B cell (primary cell): ENCODE measurements around the gene DOK5. TPM values are rescaled to one million over a fixed set of nuclear protein-coding genes. Genes with fewer than 3 reads are reported as not detected.

Experiments
- ATAC-seq: fragments of 200-7000 bp; cut with Tn5 transposase; one replicate; pipeline ENCODE4 v1.10.0; 2021; ENCODE audit warnings: low read depth, mild to moderate bottlenecking, moderate number of reproducible peaks, moderate library complexity
- CTCF ChIA-PET: fragments of 350-600 bp; sonication (Branson Sonifier 250); formaldehyde crosslinking; loops from one replicate; lab custom pipeline; 2021; ENCODE audit warnings: antibody characterized with exemption, inconsistent platforms; lab: Charles Lee
- POLR2A ChIA-PET: fragments of 350-600 bp; sonication (Branson Sonifier 250); formaldehyde crosslinking; loops from one replicate; lab custom pipeline; 2021; ENCODE audit warnings: antibody characterized with exemption; lab: Charles Lee
- DNase-seq: peaks from one replicate; pipeline ENCODE4 v3.0.0; 2013
- H2AFZ ChIP-seq: 2 replicates; pipeline ENCODE4 v1.6.1; 2012; ENCODE audit warnings: mild to moderate bottlenecking, low read depth, low read length; ENCODE audit not compliant: insufficient read depth, poor library complexity, severe bottlenecking
- H3K27ac ChIP-seq, 2 donors: 1 replicate in 1 of 2; 2 replicates in 1 of 2; pipeline ENCODE4 v1.5.1; 2012 to 2013; ENCODE audit warnings: low read length in 2 of 2, mild to moderate bottlenecking in 2 of 2, moderate library complexity in 1 of 2
- H3K27me3 ChIP-seq, 4 experiments: fragments of 200-600 bp in 1 of 4; sonication (generic) in 1 of 4; replicated peaks in 1 of 4; 1 replicate in 2 of 4; 2 replicates in 2 of 4; pipeline versions ENCODE4 v1.6.1 to v1.7.0; 2013 to 2016; ENCODE audit warnings: low read length in 3 of 4, mild to moderate bottlenecking in 2 of 4, mixed read lengths in 1 of 4, moderate library complexity in 1 of 4; ENCODE audit not compliant: insufficient read depth in 4 of 4, control insufficient read depth in 3 of 4; ENCODE audit errors: control extremely low read depth in 1 of 4
- H3K36me3 ChIP-seq, 2 experiments: replicated peaks in 1 of 2; 1 replicate in 1 of 2; 2 replicates in 1 of 2; pipeline versions ENCODE4 v1.6.1 to v1.7.1; 2013; ENCODE audit warnings: low read length in 1 of 2; ENCODE audit not compliant: insufficient read depth in 2 of 2, control insufficient read depth in 1 of 2; ENCODE audit errors: control extremely low read depth in 1 of 2, extremely low read depth in 1 of 2
- H3K4me1 ChIP-seq, 2 donors: fragments of 200-600 bp in 1 of 2; sonication (generic) in 1 of 2; 1 replicate in 1 of 2; 2 replicates in 1 of 2; pipeline versions ENCODE4 v1.5.1 to v1.6.1; 2013 to 2017; ENCODE audit warnings: low read length in 2 of 2; ENCODE audit not compliant: control insufficient read depth in 2 of 2, insufficient read depth in 2 of 2
- H3K4me2 ChIP-seq: replicated peaks from 2 replicates; pipeline ENCODE3; 2012; ENCODE audit warnings: mild to moderate bottlenecking, low read depth, low read length; ENCODE audit not compliant: poor library complexity, severe bottlenecking
- H3K4me3 ChIP-seq, 5 experiments: fragments of 200-600 bp in 1 of 5; sonication (generic) in 1 of 5; 1 replicate in 3 of 5; 2 replicates in 2 of 5; pipeline versions ENCODE4 v1.5.1 to v1.7.0; 2011 to 2016; ENCODE audit warnings: low read length in 4 of 5, mild to moderate bottlenecking in 4 of 5, low read depth in 2 of 5, control low read depth in 1 of 5, moderate library complexity in 1 of 5; ENCODE audit not compliant: insufficient read depth in 1 of 5; ENCODE audit errors: control extremely low read depth in 1 of 5, extremely low read depth in 1 of 5
- H3K79me2 ChIP-seq: fragments of 200-600 bp; sonication (generic); one replicate; pipeline ENCODE4 v1.6.0; 2016; ENCODE audit warnings: low read length; ENCODE audit not compliant: control insufficient read depth, insufficient read depth
- H3K9ac ChIP-seq: fragments of 200-600 bp; sonication (generic); 2 replicates; pipeline ENCODE4 v1.6.1; 2017; ENCODE audit warnings: mild to moderate bottlenecking, low read length, moderate library complexity
- H3K9me3 ChIP-seq, 3 donors: one replicate each; pipeline versions ENCODE4 v1.6.1 to v1.7.1; 2013; ENCODE audit warnings: low read length in 2 of 3; ENCODE audit not compliant: control insufficient read depth in 2 of 3, insufficient read depth in 1 of 3; ENCODE audit errors: control extremely low read depth in 1 of 3
- H4K20me1 ChIP-seq: 2 replicates; pipeline ENCODE4 v1.6.0; 2012; ENCODE audit warnings: mild to moderate bottlenecking, low read length; ENCODE audit not compliant: insufficient read depth, control insufficient read depth, poor library complexity, severe bottlenecking
- H3K27ac Mint-ChIP-seq: one replicate; pipeline ENCODE4 v1.8.0; 2021; ENCODE audit warnings: mixed read lengths
- H3K27me3 Mint-ChIP-seq: one replicate; pipeline ENCODE4 v1.8.0; 2021; ENCODE audit warnings: mixed read lengths
- H3K4me1 Mint-ChIP-seq: one replicate; pipeline ENCODE4 v1.8.0; 2021; ENCODE audit warnings: mixed read lengths
- H3K4me3 Mint-ChIP-seq: one replicate; pipeline ENCODE4 v1.8.0; 2021; ENCODE audit warnings: mixed read lengths
- H3K9me3 Mint-ChIP-seq: one replicate; pipeline ENCODE4 v1.8.0; 2022; ENCODE audit warnings: mixed read lengths; ENCODE audit not compliant: insufficient read depth
- EZH2 ChIP-seq: IDR thresholded peaks from 2 replicates; pipeline ENCODE4 v1.6.1; 2012; ENCODE audit warnings: borderline replicate concordance, low read depth, mild to moderate bottlenecking, moderate library complexity, low read length; ENCODE audit not compliant: insufficient read depth, poor library complexity, severe bottlenecking
- WGBS: methylation state at CpG from one replicate; pipeline ENCODE4 v1.1.5; 2013; ENCODE audit warnings: missing lambda C conversion rate; ENCODE audit not compliant: insufficient coverage; 5-methylcytosine and 5-hydroxymethylcytosine counted together
- intact Hi-C: fragments of 100-400 bp; cut with micrococcal nuclease; formaldehyde crosslinking; loops from one replicate; pipeline ENCODE4 v1.10.0; 2022
- polyA plus RNA-seq: library from polyadenylated mRNA; depleted of rRNA; stranded (reverse); fragments of >200 nt; gene quantifications from 2 replicates; pipeline ENCODE4 v1.2.3, GENCODE V29; 2012
- total RNA-seq, 2 donors: library from RNA; stranded (reverse); fragments of 120-200 nt in 1 of 2; gene quantifications; 1 replicate in 1 of 2; 2 replicates in 1 of 2; pipeline versions ENCODE4 v1.2.3 to v1.2.4, GENCODE V29; 2013 to 2022
- TF ChIP-seq, protein P1 (sequence below): fragments of 200-600 bp; IDR thresholded peaks from one replicate; pipeline ENCODE4 v1.8.0; 2022; ENCODE audit warnings: antibody characterized with exemption, mild to moderate bottlenecking

The DOK5 gene
- total and polyA plus RNA-seq, 2 donors (not counting 1 experiment from before 2014, with no cell fraction given): not detected

DNA sequence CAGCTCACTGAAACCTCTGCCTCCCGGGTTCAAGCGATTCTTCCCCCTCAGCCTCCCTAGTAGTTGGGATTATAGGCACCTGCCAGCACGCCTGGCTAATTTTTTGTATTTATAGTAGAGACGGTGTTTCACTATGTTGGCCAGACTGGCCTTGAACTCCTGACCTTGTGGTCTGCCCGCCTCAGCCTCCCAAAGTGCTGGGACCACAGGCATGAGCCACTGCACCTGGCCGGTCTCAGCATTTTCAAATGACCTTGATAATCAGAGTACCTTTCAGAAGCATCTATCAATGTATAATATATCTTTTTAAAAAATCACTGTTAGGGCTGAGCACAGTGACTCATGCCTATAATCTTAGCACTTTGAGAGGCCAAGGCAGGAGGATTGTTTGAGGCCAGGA is 143.0 kb downstream of the DOK5 start:
- Mint-ChIP-seq H3K4me1 (no peaks in the 10 kb centered on the region), H3K27me3 (peaks cover 18% of the 10 kb centered on the region), H3K9me3 (no peaks in the 10 kb centered on the region), H3K4me3 (no peak overlapping the region), H3K27ac (no peak overlapping the region)
- no peak overlapping the region for H3K27ac ChIP-seq
- peaks cover 0 to 4% (median 0%) of the 10 kb centered on the region in 4 experiments for H3K27me3 ChIP-seq
- H3K4me2 ChIP-seq: no peak overlapping the region
- no peak overlapping the region for H2AFZ ChIP-seq
- no peaks in the 10 kb centered on the region for H3K79me2 ChIP-seq
- H3K4me1 ChIP-seq: no peaks in the 10 kb centered on the region
- no peak for TF ChIP-seq EZH2
- TF ChIP-seq, protein P1, sequence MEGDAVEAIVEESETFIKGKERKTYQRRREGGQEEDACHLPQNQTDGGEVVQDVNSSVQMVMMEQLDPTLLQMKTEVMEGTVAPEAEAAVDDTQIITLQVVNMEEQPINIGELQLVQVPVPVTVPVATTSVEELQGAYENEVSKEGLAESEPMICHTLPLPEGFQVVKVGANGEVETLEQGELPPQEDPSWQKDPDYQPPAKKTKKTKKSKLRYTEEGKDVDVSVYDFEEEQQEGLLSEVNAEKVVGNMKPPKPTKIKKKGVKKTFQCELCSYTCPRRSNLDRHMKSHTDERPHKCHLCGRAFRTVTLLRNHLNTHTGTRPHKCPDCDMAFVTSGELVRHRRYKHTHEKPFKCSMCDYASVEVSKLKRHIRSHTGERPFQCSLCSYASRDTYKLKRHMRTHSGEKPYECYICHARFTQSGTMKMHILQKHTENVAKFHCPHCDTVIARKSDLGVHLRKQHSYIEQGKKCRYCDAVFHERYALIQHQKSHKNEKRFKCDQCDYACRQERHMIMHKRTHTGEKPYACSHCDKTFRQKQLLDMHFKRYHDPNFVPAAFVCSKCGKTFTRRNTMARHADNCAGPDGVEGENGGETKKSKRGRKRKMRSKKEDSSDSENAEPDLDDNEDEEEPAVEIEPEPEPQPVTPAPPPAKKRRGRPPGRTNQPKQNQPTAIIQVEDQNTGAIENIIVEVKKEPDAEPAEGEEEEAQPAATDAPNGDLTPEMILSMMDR: no peak
- DNase-seq (no peak), ATAC-seq (no peak)
- POLR2A ChIA-PET: no interaction called here
- CTCF ChIA-PET: no interaction called here
- intact Hi-C loops: no loop called here
- 92% methylated on average over 2 of the region's 6 CpGs for WGBS
- peaks cover 0 to 6% (median 0%) of the 10 kb centered on the region in 3 donors for H3K9me3 ChIP-seq
- H4K20me1 ChIP-seq: no peaks in the 10 kb centered on the region
- no peaks in the 10 kb centered on the region for H3K36me3 ChIP-seq
- H3K9ac ChIP-seq: no peak overlapping the region
- H3K4me3 ChIP-seq: no peak overlapping the region

DNA sequence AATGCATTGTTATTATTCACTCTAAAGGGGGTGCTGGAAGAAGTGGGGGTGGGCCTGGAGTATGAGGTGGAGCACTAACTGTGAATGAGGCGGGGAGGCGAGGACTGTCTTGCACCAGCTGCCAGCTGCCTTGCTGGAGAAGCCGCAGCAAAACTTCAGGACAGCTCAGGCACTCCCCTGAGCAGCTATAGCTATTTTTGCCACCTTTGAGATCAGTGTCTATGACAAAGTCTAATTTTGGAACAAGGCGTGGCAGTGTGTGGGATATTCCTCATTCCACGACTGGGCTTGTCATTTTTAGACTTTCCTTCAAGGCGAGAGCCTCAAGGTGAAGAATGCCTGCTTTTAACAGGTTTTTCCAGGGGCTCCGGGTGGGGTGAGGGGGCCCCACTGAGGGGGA is 143.8 kb downstream of the DOK5 start:
- no peak overlapping the region for H3K4me3 Mint-ChIP-seq
- ATAC-seq (no peak), DNase-seq (no peak)
- Histone ChIP-seq H3K9ac (no peak overlapping the region), H3K79me2 (no peaks in the 10 kb centered on the region), H3K9me3 (peaks cover 0 to 6% (median 0%) of the 10 kb centered on the region in 3 donors), H3K27ac (no peak overlapping the region), H3K4me2 (no peak overlapping the region), H4K20me1 (no peaks in the 10 kb centered on the region), H3K4me1 (no peaks in the 10 kb centered on the region), H3K36me3 (no peaks in the 10 kb centered on the region), H2AFZ (no peak overlapping the region), H3K27me3 (peaks cover 0 to 4% (median 0%) of the 10 kb centered on the region in 4 experiments), H3K4me3 (no peak overlapping the region)
- no peaks in the 10 kb centered on the region for H3K9me3 Mint-ChIP-seq
- intact Hi-C loops: no loop called here
- H3K4me1 Mint-ChIP-seq: no peaks in the 10 kb centered on the region
- no peak overlapping the region for H3K27ac Mint-ChIP-seq
- peaks cover 18% of the 10 kb centered on the region for H3K27me3 Mint-ChIP-seq
- ChIA-PET CTCF (no interaction called here), POLR2A (no interaction called here)
- 82% methylated on average over 7 of the region's 7 CpGs for WGBS
- TF ChIP-seq EZH2: no peak
- TF ChIP-seq, protein P1: no peak
